Omental fat pad (tissue), 4 donors: ENCODE data around the gene GPR22. TPM values are rescaled to one million over a fixed set of nuclear protein-coding genes. Genes with fewer than 3 reads are reported as not detected.

Experiments used
- ATAC-seq: fragments of 150-250 bp; one replicate; pipeline ENCODE4 v1.9.1; 2016; ENCODE audit warnings: mild to moderate bottlenecking, moderate library complexity; ENCODE audit not compliant: low FRiP score
- DNase-seq: peaks from one replicate; pipeline ENCODE4 v3.0.0-alpha.2; 2019; ENCODE audit warnings: low spot score
- CTCF ChIP-seq, 3 donors: fragments of 450-650 bp; IDR thresholded peaks; one replicate each; pipeline ENCODE4 v1.5.1; 2016 to 2017; ENCODE audit warnings: antibody characterized with exemption in 3 of 3, mild to moderate bottlenecking in 3 of 3, moderate library complexity in 2 of 3
- total RNA-seq, 4 donors: library from RNA; depleted of rRNA; stranded (reverse); fragments of >200 nt; gene quantifications; one replicate each; pipeline ENCODE4 v1.1.0, GENCODE V29; 2016

GPR22 gene
- total RNA-seq, 4 donors from 2014 or later = not detected

GRCh38 chr7:107463139-107464078, 6.4 kb upstream of the GPR22 start:
- TF ChIP-seq CTCF (IDR thresholded peaks at IDR 0.05) = peak in 1 of 3 donors; percentile 34
- DNase-seq (no peak), ATAC-seq (peak; percentile 87)

- TF ChIP-seq CTCF (IDR thresholded peaks at IDR 0.05) = no peak
- no peak for ATAC-seq
These were observed 5.1 kb upstream of the GPR22 start for GRCh38 chr7:107464666-107465226.

GRCh38 chr7:107467972-107468371, 1.9 kb upstream of the GPR22 start:
- no peak for TF ChIP-seq CTCF (IDR thresholded peaks at IDR 0.05)
- no peak for DNase-seq
- no peak for ATAC-seq

More at GRCh38 chr7:107464666-107465226, 5.1 kb upstream of the GPR22 start:
- DNase-seq = no peak

GRCh38 chr7:107468824-107469223, 1.0 kb upstream of the GPR22 start:
- no peak for TF ChIP-seq CTCF (IDR thresholded peaks at IDR 0.05)
- no peak for ATAC-seq
- no peak for DNase-seq

GRCh38 chr7:107471292-107472070, 1.6 kb downstream of the GPR22 start:
- no peak for TF ChIP-seq CTCF (IDR thresholded peaks at IDR 0.05)
- no peak for ATAC-seq
- DNase-seq = no peak

GRCh38 chr7:107472116-107472515, 2.3 kb downstream of the GPR22 start:
- no peak for TF ChIP-seq CTCF (IDR thresholded peaks at IDR 0.05)
- DNase-seq (no peak), ATAC-seq (no peak)
